Measurements from ENCODE around the gene TXNRD1. TPM values are rescaled to one million over a fixed set of nuclear protein-coding genes. Genes with fewer than 3 reads are reported as not detected.

Gene TXNRD1
- total RNA-seq, 2 donors from 2014 or later = 107 to 185 TPM

Other genes with a start within 250 kb of the TXNRD1 start
- gene TDG, start 249.9 kb upstream of the TXNRD1 start, total RNA-seq = 10 to 100 TPM; 17.4 to 17.6 TPM
- gene GLT8D2, start 165.6 kb upstream of the TXNRD1 start, total RNA-seq = 10 to 100 TPM; 12.4 to 34.1 TPM
- gene HCFC2, start 151.2 kb upstream of the TXNRD1 start, total RNA-seq = 10 to 100 TPM; 25.1 to 25.2 TPM
- 10 to 100 TPM; 52.6 to 60.5 TPM for gene NFYB, start 77.6 kb upstream of the TXNRD1 start, total RNA-seq
- 1 to 10 TPM; 6.0 to 6.1 TPM for gene EID3, start 88.0 kb downstream of the TXNRD1 start, total RNA-seq
- 10 to 100 TPM; 17.1 to 17.4 TPM for gene CHST11, start 241.2 kb downstream of the TXNRD1 start, total RNA-seq